GM18499 (cell line): Measurements from ENCODE around the gene FLCN.

Source experiments
- ATAC-seq: cut with Tn5 transposase; IDR thresholded peaks from one replicate; pipeline ENCODE4 v1.9.1; 2021; ENCODE audit warnings: moderate number of reproducible peaks; ENCODE audit not compliant: insufficient read depth, unreplicated experiment

Gene FLCN

DNA sequence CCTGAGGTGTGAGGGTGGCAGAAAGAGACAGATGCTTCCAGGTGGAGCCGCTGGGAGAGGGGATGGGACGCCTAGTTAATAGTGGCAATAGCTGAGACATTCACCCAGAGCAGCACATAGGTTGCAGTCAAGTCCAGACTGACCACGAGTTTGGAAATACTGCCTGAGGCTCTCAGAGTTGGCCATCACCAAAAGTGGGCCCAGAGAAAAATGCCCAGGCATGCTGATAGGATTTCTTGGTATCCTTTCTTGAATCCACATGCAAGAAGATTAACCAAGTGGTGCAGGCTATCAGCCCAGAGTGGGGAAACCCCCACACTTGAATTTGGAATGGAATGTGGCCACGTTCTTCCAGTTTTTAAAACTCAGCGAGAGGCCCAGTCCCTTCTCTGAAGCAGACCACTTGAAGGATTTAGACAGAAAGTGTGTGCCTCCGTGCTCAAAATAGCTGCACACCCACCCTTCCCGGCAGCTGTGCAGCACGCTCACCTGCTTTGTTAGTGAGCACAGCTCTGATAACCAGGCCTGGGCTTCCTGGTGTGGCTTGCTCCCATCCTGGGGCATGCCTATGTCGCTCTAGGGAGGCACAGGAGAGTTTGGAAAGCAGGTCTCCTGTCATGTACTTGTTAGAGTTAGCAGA, 66.5 kb downstream of the FLCN start:
- ATAC-seq = no peak

DNA sequence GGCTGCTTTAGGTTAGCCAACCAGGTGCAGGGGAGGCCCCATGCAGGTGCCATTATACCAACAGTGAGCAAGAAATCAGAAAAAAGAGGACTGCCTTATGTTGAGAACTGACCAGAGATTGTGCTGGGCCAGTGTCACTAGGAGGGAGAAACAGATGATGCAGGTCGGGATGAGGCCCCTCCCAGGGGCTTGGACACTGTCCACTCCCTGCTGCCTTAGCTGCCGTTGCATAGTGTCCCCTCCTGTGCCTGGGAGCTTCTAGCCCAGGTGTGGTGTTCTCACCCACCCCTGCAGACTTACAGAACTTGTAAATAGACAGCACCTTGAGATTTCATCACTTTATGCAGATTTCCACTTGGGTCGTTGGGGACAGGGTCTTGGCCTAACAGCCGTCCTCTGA, 67.6 kb downstream of the FLCN start:
- no peak for ATAC-seq

DNA sequence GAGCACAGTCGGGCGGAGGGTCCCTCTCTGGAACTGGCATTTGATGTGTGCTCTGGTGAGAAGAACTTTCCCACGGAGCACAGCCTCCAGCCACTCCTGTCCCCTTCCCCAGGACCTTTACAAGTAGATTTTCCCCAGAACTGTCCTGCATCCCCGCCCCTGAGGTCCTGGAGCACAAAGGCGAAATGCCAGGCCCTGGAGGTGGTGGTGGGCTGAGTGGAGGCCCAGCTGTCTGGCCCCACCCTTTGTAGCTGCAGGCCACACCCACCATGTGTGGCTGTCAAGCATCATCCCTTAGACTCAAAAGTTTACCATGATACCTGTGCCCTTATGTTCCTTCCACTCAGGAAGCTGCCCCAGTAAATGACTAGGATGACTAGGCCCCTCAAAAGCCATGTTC, 68.6 kb downstream of the FLCN start:
- no peak for ATAC-seq

DNA sequence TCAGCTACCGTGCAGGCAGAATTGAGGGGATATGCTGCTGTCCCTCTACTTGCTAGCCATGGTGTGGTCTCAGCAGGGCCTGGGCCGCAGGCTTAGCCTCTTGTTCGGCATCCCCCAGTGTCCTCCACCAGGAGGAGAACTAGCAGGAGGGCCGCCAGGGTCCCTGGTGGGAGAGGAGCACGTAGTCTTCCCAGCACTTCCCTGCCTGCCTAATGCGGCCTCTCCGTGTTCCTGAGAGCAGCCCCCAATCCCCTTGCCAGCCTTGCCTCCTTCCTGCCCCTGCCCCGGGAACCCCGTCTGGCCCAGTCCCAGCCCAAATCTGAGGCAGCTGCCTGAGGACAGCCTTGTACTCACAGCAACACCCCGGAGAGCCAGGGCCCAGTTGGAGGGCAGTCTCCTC, 69.0 kb downstream of the FLCN start:
- ATAC-seq = no peak

DNA sequence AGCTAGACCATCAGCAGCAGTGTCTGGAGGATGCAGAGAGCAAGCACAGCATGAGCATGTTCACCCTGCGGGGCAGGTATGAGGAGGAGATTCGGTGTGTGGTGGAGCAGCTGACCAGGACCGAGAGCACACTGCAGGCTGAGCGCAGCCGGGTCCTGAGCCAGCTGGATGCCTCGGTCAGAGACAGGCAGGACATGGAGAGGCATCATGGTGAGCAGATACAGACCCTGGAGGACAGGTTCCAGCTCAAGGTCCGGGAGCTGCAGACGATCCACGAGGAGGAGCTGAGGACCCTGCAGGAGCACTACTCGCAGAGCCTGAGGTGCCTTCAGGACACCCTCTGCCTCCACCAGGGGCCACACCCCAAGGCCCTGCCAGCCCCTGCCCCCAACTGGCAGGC, 69.6 kb downstream of the FLCN start:
- ATAC-seq = no peak

DNA sequence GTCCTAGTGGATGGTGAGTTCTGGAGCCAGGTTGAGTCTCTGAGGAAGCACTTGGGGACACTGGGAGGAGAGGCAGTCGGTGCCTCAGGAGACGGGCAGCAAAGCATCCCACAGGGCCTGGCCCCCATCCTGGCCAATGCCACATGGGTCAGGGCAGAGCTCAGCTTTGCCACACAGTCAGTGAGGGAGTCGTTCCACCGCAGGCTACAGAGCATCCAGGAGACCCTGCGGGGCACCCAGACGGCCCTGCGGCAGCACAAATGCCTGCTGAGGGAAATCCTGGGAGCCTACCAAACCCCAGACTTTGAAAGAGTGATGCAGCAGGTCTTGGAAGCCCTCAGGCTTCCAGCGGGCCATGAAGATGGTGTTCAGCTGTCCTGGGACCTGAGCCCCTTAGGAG, 70.5 kb downstream of the FLCN start:
- ATAC-seq = no peak

DNA sequence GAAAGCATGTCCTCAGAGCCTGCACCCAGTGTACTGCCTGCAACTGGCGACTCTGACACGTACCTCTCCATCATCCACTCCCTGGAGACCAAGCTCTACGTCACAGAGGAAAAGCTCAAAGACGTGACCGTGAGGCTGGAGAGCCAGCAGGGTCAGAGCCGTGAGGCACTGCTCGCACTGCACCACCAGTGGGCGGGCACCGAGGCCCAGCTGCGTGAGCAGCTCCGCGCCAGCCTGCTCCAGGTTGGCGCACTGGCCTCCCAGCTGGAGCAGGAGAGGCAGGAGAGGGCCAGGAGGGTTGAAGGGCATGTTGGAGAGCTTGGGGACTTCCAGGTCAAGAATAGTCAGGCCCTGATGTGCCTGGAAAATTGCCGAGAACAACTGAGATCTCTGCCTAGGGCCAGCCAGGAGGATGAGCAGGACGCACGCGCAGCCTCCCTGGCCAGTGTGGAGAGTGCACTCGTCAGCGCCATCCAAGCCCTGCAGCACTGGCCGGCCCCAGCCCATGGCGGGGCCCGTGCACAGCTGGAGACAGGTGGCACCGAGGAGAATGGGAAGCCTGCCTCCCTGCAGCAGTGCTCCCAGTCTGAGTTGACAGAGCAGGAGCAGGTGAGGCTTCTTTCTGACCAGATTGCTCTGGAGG, 71.2 kb downstream of the FLCN start:
- ATAC-seq = no peak

DNA sequence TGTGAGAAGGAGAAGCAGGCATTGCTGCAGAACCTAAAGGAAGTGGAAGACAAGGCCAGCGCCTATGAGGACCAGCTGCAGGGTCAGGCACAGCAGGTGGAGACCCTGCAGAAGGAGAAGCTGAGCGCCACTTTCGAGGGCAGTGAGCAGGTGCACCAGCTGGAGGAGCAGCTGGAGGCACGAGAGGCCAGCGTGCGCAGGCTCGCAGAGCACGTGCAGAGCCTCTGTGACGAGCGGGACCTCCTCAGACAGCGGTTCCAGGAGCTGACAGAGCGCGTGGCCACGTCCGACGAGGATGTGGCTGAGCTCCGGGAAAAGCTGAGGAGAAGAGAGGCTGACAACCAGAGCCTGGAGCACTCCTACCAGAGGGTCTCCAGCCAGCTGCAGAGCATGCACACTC, 72.3 kb downstream of the FLCN start:
- ATAC-seq = no peak

DNA sequence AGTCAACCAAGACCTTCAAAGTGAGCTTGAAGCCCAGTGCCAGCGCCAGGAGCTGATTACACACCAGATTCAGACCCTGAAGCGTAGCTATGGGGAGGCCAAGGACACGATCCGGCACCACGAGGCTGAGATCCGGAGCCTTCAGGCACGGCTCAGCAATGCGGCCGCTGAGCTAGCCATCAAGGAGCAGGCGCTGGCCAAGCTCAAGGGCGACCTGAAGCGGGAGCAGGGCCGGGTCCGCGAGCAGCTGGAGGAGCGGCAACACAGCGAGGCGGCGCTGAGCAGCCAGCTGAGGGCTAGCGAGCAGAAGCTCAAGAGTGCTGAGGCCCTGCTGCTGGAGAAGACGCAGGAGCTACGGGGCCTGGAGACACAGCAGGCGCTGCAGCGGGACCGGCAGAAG, 72.8 kb downstream of the FLCN start:
- no peak for ATAC-seq
